ENCODE results near the gene EFCAB6. TPM values are rescaled to one million over a fixed set of nuclear protein-coding genes. Genes with fewer than 3 reads are reported as not detected.

The EFCAB6 gene
- total RNA-seq, 1 experiment from 2014 or later, result 0.52 TPM

GRCh38 chr22:43483669-43484068, 328.4 kb downstream of the EFCAB6 start:
- Histone ChIP-seq H3K36me3 (ENCODE audit: control insufficient read depth in 1 of 2, insufficient read depth in 2 of 2, low read length in 2 of 2) (no peaks in the 10 kb centered on the region), H3K27ac (ENCODE audit: low read depth, low read length) (no peak overlapping the region), H3K4me2 (ENCODE audit: low read length) (no peak overlapping the region), H2AFZ (ENCODE audit: low read depth, low read length, poor library complexity, severe bottlenecking) (no peak overlapping the region), H3K9me2 (ENCODE audit: insufficient read depth) (no peaks in the 10 kb centered on the region), H3K4me1 (ENCODE audit: control insufficient read depth in 1 of 2, insufficient read depth in 2 of 2, low read length in 2 of 2) (no peaks in the 10 kb centered on the region), H4K20me1 (ENCODE audit: insufficient read depth) (no peaks in the 10 kb centered on the region), H3K79me2 (ENCODE audit: insufficient read depth, low read length) (no peaks in the 10 kb centered on the region), H3K9ac (ENCODE audit: low read length) (no peak overlapping the region), H3K9me3 (ENCODE audit: control insufficient read depth in 1 of 2, insufficient read depth in 1 of 2, low read depth in 1 of 2, low read length in 2 of 2) (no peaks in the 10 kb centered on the region), H3K27me3 (ENCODE audit: insufficient read depth, low read length) (peaks cover 13% of the 10 kb centered on the region), H3K4me3 (replicated peaks in 1 of 2; ENCODE audit: low read depth in 1 of 2, low read length in 2 of 2) (no peak overlapping the region)
- no peak for ATAC-seq
- intact Hi-C loops (cut with micrococcal nuclease), result no loop called here
- ChIA-PET POLR2A (no interaction called here), RAD21 (ENCODE audit: low non-redundant PET in 1 of 2, low total read pairs in 2 of 2, uncharacterized antibody in 2 of 2, unreplicated experiment in 2 of 2) (no interaction called here), CTCF (no interaction called here)
- DNase-seq (ENCODE audit: low read depth, low spot score), result no peak
- no TSS peak for BruUV-seq (replicated peaks)
- TF ChIP-seq ZFX (IDR thresholded peaks at IDR 0.05), result no peak
- no peak for TF ChIP-seq ZNF274 (IDR thresholded peaks at IDR 0.05; ENCODE audit: low read depth, low read length)
- no peak for TF ChIP-seq TCF7L2 (IDR thresholded peaks at IDR 0.05; ENCODE audit: borderline replicate concordance, extremely low read depth, insufficient read depth, insufficient read length)
- TF ChIP-seq CTCF (IDR thresholded peaks at IDR 0.05 in 2 of 3, conservative IDR thresholded peaks at IDR 0.05 in 1 of 3; ENCODE audit: borderline replicate concordance in 1 of 3, insufficient read depth in 1 of 3, low read depth in 2 of 3, low read length in 2 of 3), result no peak
- no peak for TF ChIP-seq ZBTB33 (IDR thresholded peaks at IDR 0.05; ENCODE audit: extremely low read depth, insufficient replicate concordance, low read length)
- no peak for TF ChIP-seq EZH2phosphoT487 (IDR thresholded peaks at IDR 0.05; ENCODE audit: borderline replicate concordance)
- TF ChIP-seq RAD21 (IDR thresholded peaks at IDR 0.05; ENCODE audit: low read depth), result no peak
- no peak for TF ChIP-seq POLR2A (IDR thresholded peaks at IDR 0.05; ENCODE audit: borderline replicate concordance, extremely low read depth, insufficient read depth, insufficient read length)
- TF ChIP-seq SIN3A (IDR thresholded peaks at IDR 0.05; ENCODE audit: low read depth), result no peak
